Body of pancreas (tissue), 4 donors: ENCODE data around the gene S100A9.

ENCODE experiments used
- CTCF ChIP-seq, 7 experiments: fragments of 450-650 bp in 4 of 7; fragments of 200-600 bp in 3 of 7; sonication (generic) in 3 of 7; IDR thresholded peaks; one replicate each; pipeline ENCODE4 v1.5.1; 2016 to 2019; ENCODE audit warnings: antibody characterized with exemption in 7 of 7
- POLR2A ChIP-seq, 3 donors: fragments of 450-650 bp; IDR thresholded peaks; one replicate each; pipeline ENCODE4 v1.6.1; 2016; ENCODE audit warnings: antibody characterized with exemption in 3 of 3, mild to moderate bottlenecking in 2 of 3

- TF ChIP-seq CTCF (IDR thresholded peaks at IDR 0.05): no peak
- no peak for TF ChIP-seq POLR2A (IDR thresholded peaks at IDR 0.05)
Observed at GRCh38 chr1:153361480-153362109, 3.9 kb downstream of the S100A9 start.
